GM21717 (cell line): Measurements from ENCODE around the gene EPB41.

Source experiments
- ATAC-seq: cut with Tn5 transposase; IDR thresholded peaks from one replicate; pipeline ENCODE4 v1.9.1; 2021; ENCODE audit warnings: mild to moderate bottlenecking, moderate library complexity; ENCODE audit not compliant: unreplicated experiment

The EPB41 gene

DNA sequence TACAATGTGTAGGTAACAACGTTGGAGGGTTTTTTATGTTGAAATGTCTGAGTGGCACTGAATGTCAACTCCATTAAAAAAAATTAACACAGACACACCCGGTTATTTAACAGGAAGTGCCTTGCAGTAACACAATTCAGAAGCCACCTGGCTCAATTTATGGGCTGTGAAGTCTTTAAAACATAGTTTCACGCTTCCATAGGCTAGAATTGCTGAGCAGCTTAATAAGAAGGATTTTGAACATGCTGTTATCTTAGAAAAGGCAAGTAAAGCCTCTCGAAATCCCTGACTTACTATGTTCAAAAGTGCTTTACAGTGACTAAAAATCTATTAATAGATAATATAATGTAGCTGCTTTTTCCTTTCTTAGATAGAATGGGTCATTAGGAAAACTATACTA is 247.7 kb downstream of the EPB41 start:
- ATAC-seq, result no peak

GRCh38 chr1:29162476-29163138 is 248.2 kb downstream of the EPB41 start:
- ATAC-seq, result no peak

DNA sequence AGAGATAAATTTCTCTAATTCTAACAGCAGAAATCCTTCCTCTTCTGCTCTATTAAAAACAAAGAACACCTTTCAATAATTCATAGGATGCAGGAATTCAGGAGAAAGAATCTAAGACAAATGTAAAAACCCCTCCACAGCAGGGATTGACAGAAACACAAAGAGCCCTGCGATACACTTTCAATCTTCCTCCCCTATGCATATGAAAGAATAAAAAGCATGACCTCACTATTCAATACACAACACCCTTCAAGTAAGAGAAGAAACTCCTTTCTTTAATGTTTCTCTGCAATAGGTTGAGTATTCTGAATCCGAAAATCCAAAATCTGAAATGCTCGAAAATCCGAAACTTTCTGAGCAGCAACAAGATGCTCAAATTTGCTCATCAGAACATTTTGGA is 250.2 kb downstream of the EPB41 start:
- ATAC-seq, result no peak

DNA sequence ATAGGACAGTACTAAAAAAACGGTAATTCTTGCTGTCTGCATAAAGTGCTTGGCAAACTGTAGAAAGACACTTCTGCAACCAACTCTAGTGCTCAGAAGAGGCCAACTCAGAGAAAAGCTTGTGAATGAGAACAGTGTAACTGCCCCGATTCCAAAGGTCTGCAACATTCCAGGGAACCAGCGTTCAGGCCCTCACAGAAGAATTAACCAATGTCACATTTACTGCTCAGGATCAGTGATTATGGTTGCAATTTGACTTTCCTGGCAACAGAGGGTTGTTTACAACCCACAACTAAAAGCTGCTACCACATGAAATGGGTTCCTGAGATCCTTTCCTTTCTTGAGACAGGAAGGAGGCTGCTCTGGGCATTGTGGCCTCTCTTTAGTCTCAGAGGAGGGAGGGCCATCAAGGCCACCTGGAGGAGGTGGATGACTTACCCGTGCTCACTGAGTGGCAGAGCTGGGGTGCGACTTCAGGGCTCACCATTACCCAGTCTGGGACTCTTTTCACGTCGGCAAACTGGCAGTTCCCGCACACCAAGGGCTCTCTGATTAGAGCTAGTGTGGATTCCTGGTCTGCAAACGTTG is 252.0 kb downstream of the EPB41 start:
- no peak for ATAC-seq

DNA sequence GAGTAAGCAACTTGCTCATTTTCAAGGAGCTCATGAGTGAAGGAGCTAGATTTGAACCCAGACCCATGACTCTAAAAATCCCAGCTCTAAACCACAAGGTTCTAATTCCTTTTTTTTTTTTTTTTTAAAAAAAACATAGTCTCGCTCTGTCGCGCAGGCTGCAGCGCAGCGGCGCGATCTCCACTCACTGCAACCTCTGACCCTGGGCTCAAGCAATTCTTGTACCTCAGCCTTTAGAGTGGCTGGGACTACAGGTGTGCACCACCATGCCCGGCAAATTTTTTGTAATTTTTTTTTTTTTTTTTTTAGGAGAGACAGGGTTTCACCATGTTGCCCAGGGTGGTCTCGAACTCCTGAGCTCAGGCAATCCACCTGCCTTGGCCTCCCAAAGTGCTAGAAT is 253.5 kb downstream of the EPB41 start:
- ATAC-seq, result no peak
